ENCODE data around the gene OR6B3.

DNA sequence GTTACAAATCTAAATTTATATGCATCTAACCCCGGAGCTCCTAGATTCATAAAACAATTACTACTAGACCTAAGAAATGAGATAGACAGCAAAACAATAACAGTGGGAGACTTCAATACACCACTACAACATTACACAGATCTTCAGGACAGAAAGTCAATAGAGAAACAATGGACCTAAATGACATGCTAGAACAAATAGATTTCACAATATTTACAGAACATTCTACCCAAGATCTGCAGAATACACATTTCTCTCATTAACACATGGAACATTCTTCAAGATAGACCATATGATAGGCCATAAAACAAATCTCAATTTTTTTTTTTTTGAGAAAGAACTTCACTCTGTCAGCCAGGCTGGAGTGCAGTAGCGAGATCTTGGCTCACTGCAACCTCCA, 45.0 kb upstream of the OR6B3 start:
- TF ChIP-seq YY1 (IDR thresholded peaks at IDR 0.05; ENCODE audit: insufficient read depth, insufficient read length) (no peak), SUZ12 (IDR thresholded peaks at IDR 0.05; ENCODE audit: extremely low read depth, insufficient read depth, insufficient read length) (no peak), ZNF274 (IDR thresholded peaks at IDR 0.05; ENCODE audit: low read depth, low read length) (no peak)

Measured in NT2/D1 (cell line).